CD14-positive monocyte (primary cell): ENCODE data around the gene OR2A7. TPM values are rescaled to one million over a fixed set of nuclear protein-coding genes. Genes with fewer than 3 reads are reported as not detected.
"Not testable (repeated sequence)": the region's sequence is repeated elsewhere in the genome, so short reads cannot be mapped to it uniquely, and the experiment has no call there.

Source experiments
- DNase-seq, 3 donors: peaks; one replicate each; pipeline ENCODE4 v3.0.0-alpha.2; 2011 to 2022
- H2AFZ ChIP-seq: 2 replicates; pipeline ENCODE4 v1.6.0; 2012; ENCODE audit warnings: mild to moderate bottlenecking, low read depth, low read length, inconsistent platforms; ENCODE audit not compliant: insufficient read depth, poor library complexity, severe bottlenecking
- H3K27ac ChIP-seq, 2 donors: 1 replicate in 1 of 2; 2 replicates in 1 of 2; pipeline ENCODE4 v1.5.1; 2012 to 2013; ENCODE audit warnings: low read length in 2 of 2, control low read depth in 1 of 2, inconsistent platforms in 1 of 2, low read depth in 1 of 2, mild to moderate bottlenecking in 1 of 2
- H3K27me3 ChIP-seq, 2 donors: one replicate each; pipeline versions ENCODE4 v1.6.0 to v1.6.1; 2011 to 2013; ENCODE audit warnings: low read length in 2 of 2; ENCODE audit not compliant: control insufficient read depth in 2 of 2, insufficient read depth in 2 of 2
- H3K36me3 ChIP-seq, 2 donors: replicated peaks in 1 of 2; 1 replicate in 1 of 2; 2 replicates in 1 of 2; pipeline versions ENCODE4 v1.5.1 to v1.6.1; 2012 to 2013; ENCODE audit warnings: low read length in 2 of 2, control low read depth in 1 of 2, inconsistent platforms in 1 of 2, mild to moderate bottlenecking in 1 of 2; ENCODE audit not compliant: insufficient read depth in 2 of 2, control insufficient read depth in 1 of 2
- H3K4me1 ChIP-seq, 2 donors: 1 replicate in 1 of 2; 2 replicates in 1 of 2; pipeline versions ENCODE4 v1.5.1 to v1.6.1; 2012 to 2013; ENCODE audit warnings: low read length in 2 of 2, control low read depth in 1 of 2, inconsistent platforms in 1 of 2, mild to moderate bottlenecking in 1 of 2, moderate library complexity in 1 of 2; ENCODE audit not compliant: insufficient read depth in 2 of 2, control insufficient read depth in 1 of 2
- H3K4me2 ChIP-seq: replicated peaks from 2 replicates; pipeline ENCODE3; 2012; ENCODE audit warnings: low read length, moderate library complexity, mild to moderate bottlenecking; ENCODE audit not compliant: poor library complexity, severe bottlenecking; ENCODE audit errors: extremely low read depth
- H3K4me3 ChIP-seq, 3 experiments: fragments of 200-600 bp in 1 of 3; sonication (generic) in 1 of 3; replicated peaks in 1 of 3; 1 replicate in 2 of 3; 2 replicates in 1 of 3; pipeline ENCODE4 v1.5.1; 2011 to 2013; ENCODE audit warnings: low read length in 3 of 3, mild to moderate bottlenecking in 3 of 3, control low read depth in 2 of 3, low read depth in 2 of 3, inconsistent platforms in 1 of 3, moderate library complexity in 1 of 3
- H3K79me2 ChIP-seq: 2 replicates; pipeline ENCODE4 v1.6.0; 2012; ENCODE audit warnings: mild to moderate bottlenecking, control low read depth, inconsistent platforms, low read length, moderate library complexity; ENCODE audit not compliant: insufficient read depth
- H3K9ac ChIP-seq: 2 replicates; pipeline ENCODE4 v1.6.0; 2017; ENCODE audit warnings: low read length, mild to moderate bottlenecking; ENCODE audit not compliant: insufficient read depth, poor library complexity, severe bottlenecking
- H3K9me3 ChIP-seq, 2 donors: replicated peaks in 1 of 2; 1 replicate in 1 of 2; 2 replicates in 1 of 2; pipeline versions ENCODE4 v1.5.1 to v1.6.1; 2012 to 2013; ENCODE audit warnings: low read length in 2 of 2, control low read depth in 1 of 2; ENCODE audit not compliant: control insufficient read depth in 1 of 2, insufficient read depth in 1 of 2
- H4K20me1 ChIP-seq: 2 replicates; pipeline ENCODE4 v1.6.0; 2012; ENCODE audit warnings: mild to moderate bottlenecking, low read length, control low read depth, moderate library complexity; ENCODE audit not compliant: insufficient read depth
- H3K27ac Mint-ChIP-seq, 7 donors: one replicate each; pipeline ENCODE4 v1.8.0; 2020; ENCODE audit warnings: mild to moderate bottlenecking in 7 of 7, mixed read lengths in 7 of 7, moderate library complexity in 6 of 7, inconsistent platforms in 2 of 7
- H3K27me3 Mint-ChIP-seq, 3 donors: one replicate each; pipeline ENCODE4 v1.8.0; 2021 to 2022; ENCODE audit warnings: low read depth in 3 of 3, mild to moderate bottlenecking in 3 of 3, mixed read lengths in 3 of 3, moderate library complexity in 3 of 3, inconsistent platforms in 1 of 3
- H3K36me3 Mint-ChIP-seq, 2 donors: one replicate each; pipeline ENCODE4 v1.8.0; 2020; ENCODE audit warnings: mixed read lengths in 2 of 2, inconsistent platforms in 1 of 2, mild to moderate bottlenecking in 1 of 2
- H3K4me1 Mint-ChIP-seq: one replicate; pipeline ENCODE4 v1.8.0; 2020; ENCODE audit warnings: mild to moderate bottlenecking, mixed read lengths
- H3K4me3 Mint-ChIP-seq, 2 donors: one replicate each; pipeline ENCODE4 v1.8.0; 2020; ENCODE audit warnings: mild to moderate bottlenecking in 2 of 2, mixed read lengths in 2 of 2, moderate library complexity in 1 of 2
- H3K9me3 Mint-ChIP-seq, 7 donors: one replicate each; pipeline ENCODE4 v1.8.0; 2020 to 2022; ENCODE audit warnings: mixed read lengths in 7 of 7, mild to moderate bottlenecking in 6 of 7, moderate library complexity in 6 of 7, inconsistent platforms in 2 of 7
- WGBS: methylation state at CpG from one replicate; pipeline ENCODE4 v1.1.5; 2013; ENCODE audit warnings: missing lambda C conversion rate; ENCODE audit not compliant: insufficient coverage; 5-methylcytosine and 5-hydroxymethylcytosine counted together
- intact Hi-C, 2 donors: fragments of 100-400 bp; cut with micrococcal nuclease; formaldehyde crosslinking; loops; one replicate each; pipeline versions ENCODE4 v1.15.0 to v1.15.1; 2023
- polyA plus RNA-seq, 3 donors: library from polyadenylated mRNA; depleted of rRNA in 1 of 3; unstranded in 2 of 3; stranded (reverse) in 1 of 3; fragments of 300-500 nt in 2 of 3; fragments of >200 nt in 1 of 3; fragmentation: Illumina TruSeq in 2 of 3; gene quantifications; 1 replicate in 2 of 3; 2 replicates in 1 of 3; pipeline ENCODE4 v1.2.3, GENCODE V29; 2012 to 2021

OR2A7 gene
- polyA plus RNA-seq, 3 donors, result not detected

GRCh38 chr7:144226866-144227265 lies 37.7 kb downstream of the OR2A7 start:
- H3K79me2 ChIP-seq, H3K4me3 ChIP-seq, H3K4me2 ChIP-seq, H3K9ac ChIP-seq, H3K4me1 Mint-ChIP-seq, DNase-seq, H3K27me3 Mint-ChIP-seq, H3K27me3 ChIP-seq, H4K20me1 ChIP-seq, H3K9me3 ChIP-seq, H3K4me3 Mint-ChIP-seq, H3K4me1 ChIP-seq, H3K9me3 Mint-ChIP-seq, H3K27ac Mint-ChIP-seq, H2AFZ ChIP-seq, H3K27ac ChIP-seq, intact Hi-C loops, H3K36me3 Mint-ChIP-seq, H3K36me3 ChIP-seq: not testable (repeated sequence)
- WGBS, result no CpG with 5 or more reads among the region's 4 CpGs

GRCh38 chr7:144223675-144224074 lies 40.9 kb downstream of the OR2A7 start:
- H3K79me2 ChIP-seq, H3K36me3 ChIP-seq, H3K36me3 Mint-ChIP-seq, H3K4me3 Mint-ChIP-seq, H3K27ac ChIP-seq, H2AFZ ChIP-seq, H3K27ac Mint-ChIP-seq, H3K9me3 ChIP-seq, H3K4me1 Mint-ChIP-seq, intact Hi-C loops, H3K27me3 ChIP-seq, H4K20me1 ChIP-seq, DNase-seq, H3K4me1 ChIP-seq, H3K4me2 ChIP-seq, H3K9me3 Mint-ChIP-seq, H3K9ac ChIP-seq, H3K27me3 Mint-ChIP-seq, H3K4me3 ChIP-seq: not testable (repeated sequence)

GRCh38 chr7:144220531-144220930 lies 44.1 kb downstream of the OR2A7 start:
- H3K27me3 ChIP-seq, H3K36me3 ChIP-seq: not testable (repeated sequence)

GRCh38 chr7:144219149-144219548 lies 45.4 kb downstream of the OR2A7 start:
- DNase-seq, result not testable (repeated sequence)
- no CpG with 5 or more reads among the region's 4 CpGs for WGBS

More at GRCh38 chr7:144220531-144220930, 44.1 kb downstream of the OR2A7 start:
- H3K27me3 Mint-ChIP-seq, H3K9ac ChIP-seq, H3K27ac ChIP-seq, H3K36me3 Mint-ChIP-seq, H3K9me3 ChIP-seq, H4K20me1 ChIP-seq, H3K4me3 ChIP-seq, H3K27ac Mint-ChIP-seq, H3K4me3 Mint-ChIP-seq, H3K4me2 ChIP-seq, intact Hi-C loops, H2AFZ ChIP-seq, H3K4me1 ChIP-seq, H3K4me1 Mint-ChIP-seq, H3K79me2 ChIP-seq, DNase-seq, H3K9me3 Mint-ChIP-seq: not testable (repeated sequence)

More at GRCh38 chr7:144219149-144219548, 45.4 kb downstream of the OR2A7 start:
- H3K27me3 Mint-ChIP-seq, H2AFZ ChIP-seq, H3K4me2 ChIP-seq, H3K79me2 ChIP-seq, intact Hi-C loops, H3K36me3 Mint-ChIP-seq, H3K27ac Mint-ChIP-seq, H3K9me3 Mint-ChIP-seq, H3K4me1 ChIP-seq, H4K20me1 ChIP-seq, H3K36me3 ChIP-seq, H3K9ac ChIP-seq, H3K4me3 ChIP-seq, H3K27ac ChIP-seq, H3K4me3 Mint-ChIP-seq, H3K9me3 ChIP-seq, H3K27me3 ChIP-seq, H3K4me1 Mint-ChIP-seq: not testable (repeated sequence)
